Osteoblast (primary cell): Measurements from ENCODE around the gene CBFA2T3. TPM values are rescaled to one million over a fixed set of nuclear protein-coding genes. Genes with fewer than 3 reads are reported as not detected.

Experiments used
- DNase-seq: peaks from one replicate; pipeline ENCODE4 v3.0.0; 2011; ENCODE audit warnings: low spot score, mixed read lengths; ENCODE audit not compliant: insufficient read length; ENCODE audit errors: missing footprints
- H2AFZ ChIP-seq: 2 replicates; pipeline ENCODE4 v1.6.0; 2011; ENCODE audit warnings: mild to moderate bottlenecking, low read length
- H3K27ac ChIP-seq: 2 replicates; pipeline ENCODE4 v1.5.1; 2011; ENCODE audit warnings: mild to moderate bottlenecking, low read depth, low read length, moderate library complexity
- H3K27me3 ChIP-seq: 2 replicates; pipeline ENCODE4 v1.6.0; 2012; ENCODE audit warnings: mild to moderate bottlenecking, control low read depth, inconsistent platforms, low read length, moderate library complexity; ENCODE audit not compliant: insufficient read depth
- H3K36me3 ChIP-seq: 2 replicates; pipeline ENCODE4 v1.5.1; 2011; ENCODE audit warnings: mild to moderate bottlenecking, low read length, control low read depth, moderate library complexity; ENCODE audit not compliant: insufficient read depth
- H3K4me1 ChIP-seq: 2 replicates; pipeline ENCODE4 v1.5.1; 2011; ENCODE audit warnings: mild to moderate bottlenecking, low read length, control low read depth, moderate library complexity; ENCODE audit not compliant: insufficient read depth
- H3K4me2 ChIP-seq: 2 replicates; pipeline ENCODE4 v1.6.0; 2011; ENCODE audit warnings: mild to moderate bottlenecking, low read length; ENCODE audit not compliant: insufficient read depth
- H3K4me3 ChIP-seq: fragments of 200-600 bp; sonication (generic); 3 replicates; pipeline ENCODE4 v1.5.1; 2012; ENCODE audit warnings: mild to moderate bottlenecking, low read length, inconsistent platforms; ENCODE audit not compliant: insufficient read depth
- H3K79me2 ChIP-seq: 2 replicates; pipeline ENCODE4 v1.6.0; 2012; ENCODE audit warnings: mild to moderate bottlenecking, low read length, control low read depth, inconsistent platforms; ENCODE audit not compliant: insufficient read depth
- H3K9me3 ChIP-seq: 2 replicates; pipeline ENCODE4 v1.5.1; 2011; ENCODE audit warnings: low read depth, low read length, control low read depth
- H4K20me1 ChIP-seq: 2 replicates; pipeline ENCODE4 v1.6.0; 2012; ENCODE audit warnings: mild to moderate bottlenecking, low read length, control low read depth; ENCODE audit not compliant: insufficient read depth
- CTCF ChIP-seq: IDR thresholded peaks from 2 replicates; pipeline ENCODE4 v1.5.1; 2011; ENCODE audit warnings: mild to moderate bottlenecking, low read depth, low read length, moderate library complexity; ENCODE audit errors: extremely low read depth
- total RNA-seq: library from RNA; depleted of rRNA; stranded (reverse); fragments of >200 nt; gene quantifications from 2 replicates; pipeline ENCODE4 v1.2.3, GENCODE V29; 2012

CBFA2T3 gene
- total RNA-seq, 1 donor: not detected

- Histone ChIP-seq H3K9me3 (no peaks in the 10 kb centered on the region), H3K27me3 (no peaks in the 10 kb centered on the region), H3K79me2 (no peaks in the 10 kb centered on the region), H4K20me1 (no peaks in the 10 kb centered on the region), H3K4me1 (no peaks in the 10 kb centered on the region), H3K27ac (no peak overlapping the region), H3K4me3 (no peak overlapping the region), H2AFZ (no peak overlapping the region), H3K4me2 (no peak overlapping the region), H3K36me3 (no peaks in the 10 kb centered on the region)
- no peak for TF ChIP-seq CTCF
- peak; percentile 35 for DNase-seq
These were observed 44.1 kb upstream of the CBFA2T3 start for GRCh38 chr16:89020925-89021595.

DNA sequence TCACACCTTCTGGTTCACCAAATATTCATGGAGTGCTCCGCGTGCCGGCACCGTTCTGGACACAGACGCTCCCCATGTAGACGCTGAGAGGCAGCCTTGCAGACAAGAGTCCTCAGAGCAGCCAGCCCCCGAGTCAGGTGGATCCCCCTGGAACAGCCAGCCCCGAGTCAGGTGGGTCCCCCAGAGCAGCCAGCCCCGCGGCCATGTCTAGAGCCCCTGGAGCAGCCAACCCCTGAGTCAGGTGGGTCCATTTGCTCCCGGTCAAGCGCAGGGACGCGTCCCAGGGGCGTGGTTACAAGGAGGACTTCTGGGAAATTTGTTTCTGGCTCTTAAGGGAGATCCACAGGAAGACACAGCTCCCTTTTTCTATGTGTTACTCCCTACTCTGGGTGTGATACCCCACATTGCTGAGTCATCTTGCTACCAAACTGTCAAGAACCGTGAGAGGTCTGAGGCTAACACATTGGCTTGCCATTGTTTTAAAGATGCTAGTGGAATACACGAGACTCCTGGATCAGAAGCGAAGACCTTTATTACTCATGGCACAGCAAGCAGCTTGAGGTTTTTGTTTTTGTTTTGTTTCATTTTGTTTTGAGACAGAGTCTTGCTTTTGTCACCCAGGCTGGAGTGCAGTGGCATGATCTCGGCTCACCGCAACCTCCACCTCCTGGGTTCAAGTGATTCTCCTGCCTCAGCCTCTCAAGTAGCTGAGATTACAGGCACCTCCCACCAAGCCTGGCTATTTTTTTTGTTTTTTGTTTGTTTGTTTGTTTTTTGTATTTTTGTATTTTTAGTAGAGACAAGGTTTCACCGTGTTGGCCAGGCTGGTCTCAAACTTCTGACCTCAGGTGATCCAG is 43.3 kb upstream of the CBFA2T3 start:
- no peaks in the 10 kb centered on the region for H3K27me3 ChIP-seq
- H3K4me3 ChIP-seq: no peak overlapping the region
- H3K9me3 ChIP-seq: no peaks in the 10 kb centered on the region
- peak; percentile 83 for DNase-seq
- H4K20me1 ChIP-seq: no peaks in the 10 kb centered on the region
- H3K4me2 ChIP-seq: no peak overlapping the region
- H3K27ac ChIP-seq: no peak overlapping the region
- TF ChIP-seq CTCF: no peak
- H3K4me1 ChIP-seq: no peaks in the 10 kb centered on the region
- H2AFZ ChIP-seq: no peak overlapping the region
- H3K79me2 ChIP-seq: no peaks in the 10 kb centered on the region
- no peaks in the 10 kb centered on the region for H3K36me3 ChIP-seq

- peak; percentile 44 for DNase-seq
- no peak for TF ChIP-seq CTCF
- H3K27me3 ChIP-seq: no peaks in the 10 kb centered on the region
These were observed 42.5 kb upstream of the CBFA2T3 start for GRCh38 chr16:89019511-89019910.

More at GRCh38 chr16:89019511-89019910, 42.5 kb upstream of the CBFA2T3 start:
- Histone ChIP-seq H3K27ac (no peak overlapping the region), H3K4me2 (no peak overlapping the region), H2AFZ (no peak overlapping the region), H3K36me3 (no peaks in the 10 kb centered on the region), H4K20me1 (no peaks in the 10 kb centered on the region), H3K4me3 (no peak overlapping the region), H3K79me2 (no peaks in the 10 kb centered on the region), H3K9me3 (no peaks in the 10 kb centered on the region), H3K4me1 (no peaks in the 10 kb centered on the region)
